Uterus (tissue), 2 donors: ENCODE measurements around the gene ACSS1.

Experiments
- POLR2A ChIP-seq, 2 donors: fragments of 450-650 bp; IDR thresholded peaks; one replicate each; pipeline ENCODE4 v1.6.1; 2016; ENCODE audit warnings: antibody characterized with exemption in 2 of 2, mild to moderate bottlenecking in 1 of 2, moderate library complexity in 1 of 2
- TF ChIP-seq, protein P1 (sequence below), 4 experiments: fragments of 200-600 bp in 2 of 4; fragments of 450-650 bp in 2 of 4; sonication (generic) in 2 of 4; IDR thresholded peaks; one replicate each; pipeline ENCODE4 v1.5.1; 2016 to 2019; ENCODE audit warnings: antibody characterized with exemption in 4 of 4, mild to moderate bottlenecking in 2 of 4, moderate library complexity in 1 of 4

DNA sequence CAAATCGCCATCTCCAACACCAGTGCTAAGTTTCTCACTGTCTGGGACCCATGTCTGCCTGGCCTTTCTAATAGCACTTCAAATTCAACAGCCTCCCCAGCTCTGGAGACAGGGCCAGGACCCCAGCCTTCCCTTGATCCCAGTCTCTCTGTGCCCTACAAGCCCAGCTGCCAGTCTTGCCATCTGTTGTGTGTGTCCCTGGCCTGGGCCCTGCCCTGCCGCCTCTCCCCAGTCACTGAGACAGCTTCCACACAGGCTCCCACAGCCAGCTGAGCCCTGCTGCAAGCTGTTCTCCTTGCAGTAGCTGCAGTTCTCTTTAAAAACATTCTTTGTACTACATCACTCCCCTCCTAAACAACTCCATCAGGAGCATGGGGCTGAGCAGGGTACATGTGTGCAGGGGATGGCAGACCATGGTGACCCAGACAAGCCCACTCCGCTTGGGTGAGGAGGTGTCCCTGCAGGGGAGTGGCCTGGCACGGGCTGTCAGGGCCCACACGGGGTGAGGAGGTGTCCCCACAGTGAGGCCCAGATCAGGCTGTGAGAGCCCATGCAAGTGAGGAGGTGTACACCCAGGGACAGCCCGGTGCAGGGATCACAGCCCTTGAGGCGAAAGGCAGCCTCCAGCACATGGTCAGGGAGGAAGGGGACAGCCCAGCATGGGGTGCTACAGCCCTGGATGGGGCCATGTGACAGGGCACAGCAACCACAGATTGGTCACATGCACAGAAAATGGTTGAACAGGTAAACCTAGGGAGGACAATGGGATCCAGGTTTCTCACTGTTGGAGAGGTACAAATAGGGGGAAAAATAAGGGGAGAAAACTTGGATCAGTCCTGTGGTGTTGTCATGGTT, 92.6 kb downstream of the ACSS1 start:
- no peak for TF ChIP-seq POLR2A (IDR thresholded peaks at IDR 0.05)
- TF ChIP-seq, protein P1, sequence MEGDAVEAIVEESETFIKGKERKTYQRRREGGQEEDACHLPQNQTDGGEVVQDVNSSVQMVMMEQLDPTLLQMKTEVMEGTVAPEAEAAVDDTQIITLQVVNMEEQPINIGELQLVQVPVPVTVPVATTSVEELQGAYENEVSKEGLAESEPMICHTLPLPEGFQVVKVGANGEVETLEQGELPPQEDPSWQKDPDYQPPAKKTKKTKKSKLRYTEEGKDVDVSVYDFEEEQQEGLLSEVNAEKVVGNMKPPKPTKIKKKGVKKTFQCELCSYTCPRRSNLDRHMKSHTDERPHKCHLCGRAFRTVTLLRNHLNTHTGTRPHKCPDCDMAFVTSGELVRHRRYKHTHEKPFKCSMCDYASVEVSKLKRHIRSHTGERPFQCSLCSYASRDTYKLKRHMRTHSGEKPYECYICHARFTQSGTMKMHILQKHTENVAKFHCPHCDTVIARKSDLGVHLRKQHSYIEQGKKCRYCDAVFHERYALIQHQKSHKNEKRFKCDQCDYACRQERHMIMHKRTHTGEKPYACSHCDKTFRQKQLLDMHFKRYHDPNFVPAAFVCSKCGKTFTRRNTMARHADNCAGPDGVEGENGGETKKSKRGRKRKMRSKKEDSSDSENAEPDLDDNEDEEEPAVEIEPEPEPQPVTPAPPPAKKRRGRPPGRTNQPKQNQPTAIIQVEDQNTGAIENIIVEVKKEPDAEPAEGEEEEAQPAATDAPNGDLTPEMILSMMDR (IDR thresholded peaks at IDR 0.05), result no peak
